SU-DHL-6 (cell line): ENCODE results near the gene AGAP1.

Experiments used
- CTCF ChIP-seq: fragments of 200-600 bp; sonication (generic); IDR thresholded peaks from one replicate; pipeline ENCODE4 v1.5.1; 2017; ENCODE audit warnings: antibody characterized with exemption, mild to moderate bottlenecking, low read length, moderate library complexity; ENCODE audit not compliant: insufficient read depth, poor library complexity, severe bottlenecking
- EZH2phosphoT487 ChIP-seq: fragments of 200-600 bp; sonication (generic), shearing (Covaris generic); conservative IDR thresholded peaks from 2 replicates; pipeline ENCODE4 v1.6.1; 2018; ENCODE audit warnings: mild to moderate bottlenecking, antibody characterized with exemption, low read length, moderate library complexity, mixed read lengths

- no peak for TF ChIP-seq CTCF
- no peak for TF ChIP-seq EZH2phosphoT487
Observed at GRCh38 chr2:235949567-235950472, 456.0 kb downstream of the AGAP1 start.
